GM23338 (cell line): ENCODE results near the gene ABCA1. TPM values are rescaled to one million over a fixed set of nuclear protein-coding genes. Genes with fewer than 3 reads are reported as not detected.

Experiments used
- ATAC-seq: fragments of 200-7000 bp; cut with Tn5 transposase; 3 replicates; pipeline ENCODE4 v1.9.1; 2020
- DNase-seq: peaks from one replicate; pipeline ENCODE4 v3.0.0-alpha.2; 2015; ENCODE audit warnings: low spot score
- H2AFZ ChIP-seq: fragments of 200-600 bp; sonication (generic); 2 replicates; pipeline ENCODE4 v1.8.0; 2016; ENCODE audit warnings: antibody characterized with exemption, mild to moderate bottlenecking, moderate library complexity
- H3F3A ChIP-seq: fragments of 200-600 bp; sonication (generic); replicated peaks from 2 replicates; pipeline ENCODE4 v1.8.0; 2017; ENCODE audit warnings: antibody characterized with exemption, mixed run types, low read depth
- H3K27ac ChIP-seq: fragments of 200-600 bp; sonication (generic); 2 replicates; pipeline ENCODE4 v1.6.1; 2016; ENCODE audit warnings: low read depth
- H3K27me3 ChIP-seq: fragments of 200-600 bp; sonication (generic); 2 replicates; pipeline ENCODE4 v1.8.0; 2016; ENCODE audit warnings: mild to moderate bottlenecking, mixed run types, moderate library complexity; ENCODE audit not compliant: insufficient read depth
- H3K36me3 ChIP-seq: fragments of 200-600 bp; sonication (generic); 2 replicates; pipeline ENCODE4 v1.8.0; 2016; ENCODE audit warnings: mild to moderate bottlenecking; ENCODE audit not compliant: insufficient read depth
- H3K4me1 ChIP-seq: fragments of 200-600 bp; sonication (generic); 2 replicates; pipeline ENCODE4 v1.8.0; 2016; ENCODE audit warnings: mild to moderate bottlenecking, moderate library complexity; ENCODE audit not compliant: insufficient read depth
- H3K4me2 ChIP-seq: fragments of 200-600 bp; sonication (generic); 2 replicates; pipeline ENCODE4 v1.7.1; 2017; ENCODE audit warnings: mixed run types
- H3K4me3 ChIP-seq: fragments of 200-600 bp; sonication (generic); 2 replicates; pipeline ENCODE4 v1.6.1; 2016; ENCODE audit warnings: mixed run types
- H3K79me2 ChIP-seq: fragments of 200-600 bp; sonication (generic); replicated peaks from 2 replicates; pipeline ENCODE4 v1.8.0; 2017; ENCODE audit warnings: mild to moderate bottlenecking; ENCODE audit not compliant: insufficient read depth
- H3K9me2 ChIP-seq: fragments of 200-600 bp; sonication (generic); 2 replicates; pipeline ENCODE4 v1.8.0; 2017; ENCODE audit not compliant: insufficient read depth
- H4K20me1 ChIP-seq: fragments of 200-600 bp; sonication (generic); replicated peaks from 2 replicates; pipeline ENCODE4 v1.8.0; 2017; ENCODE audit warnings: mild to moderate bottlenecking; ENCODE audit not compliant: insufficient read depth
- H3K27ac Mint-ChIP-seq: 2 replicates; pipeline ENCODE4 v1.8.0; 2020; ENCODE audit warnings: inconsistent platforms, mild to moderate bottlenecking, moderate library complexity, mixed read lengths
- H3K27me3 Mint-ChIP-seq: 3 replicates; pipeline ENCODE4 v1.8.0; 2022; ENCODE audit warnings: low read depth, mild to moderate bottlenecking, moderate library complexity, mixed read lengths, inconsistent platforms; ENCODE audit not compliant: insufficient read depth, poor library complexity
- H3K36me3 Mint-ChIP-seq: 3 replicates; pipeline ENCODE4 v1.8.0; 2021; ENCODE audit warnings: low read depth, mild to moderate bottlenecking, inconsistent platforms, moderate library complexity, mixed read lengths
- H3K4me1 Mint-ChIP-seq: 3 replicates; pipeline ENCODE4 v1.8.0; 2020; ENCODE audit warnings: mild to moderate bottlenecking, inconsistent platforms, mixed read lengths
- H3K4me3 Mint-ChIP-seq: 3 replicates; pipeline ENCODE4 v1.8.0; 2021; ENCODE audit warnings: moderate library complexity, mild to moderate bottlenecking, inconsistent platforms, mixed read lengths
- H3K9me3 Mint-ChIP-seq: 3 replicates; pipeline ENCODE4 v1.8.0; 2020; ENCODE audit warnings: moderate library complexity, mild to moderate bottlenecking, inconsistent platforms, mixed read lengths
- EZH2 ChIP-seq: fragments of 200-600 bp; sonication (generic); IDR thresholded peaks from one replicate; pipeline ENCODE4 v1.8.0; 2017; ENCODE audit warnings: antibody characterized with exemption, mild to moderate bottlenecking, low read depth; ENCODE audit not compliant: unreplicated experiment
- NANOG ChIP-seq: IDR thresholded peaks from 2 replicates; pipeline ENCODE4 v1.6.1; 2016; ENCODE audit warnings: antibody characterized with exemption, borderline replicate concordance
- POLR2AphosphoS5 ChIP-seq: IDR thresholded peaks from 2 replicates; pipeline ENCODE4 v1.6.1; 2016; ENCODE audit warnings: antibody characterized with exemption, low read depth
- STAT1 ChIP-seq: IDR thresholded peaks from one replicate; pipeline ENCODE4 v1.6.1; 2016; ENCODE audit warnings: antibody characterized with exemption; ENCODE audit not compliant: unreplicated experiment
- ZNF114 ChIP-seq: fragments of 250-450 bp; sonication (Bioruptor Pico); IDR thresholded peaks from 2 replicates; pipeline ENCODE4 v1.5.0; 2020; ENCODE audit warnings: mild to moderate bottlenecking, moderate library complexity
- ZNF331 ChIP-seq: fragments of 250-450 bp; sonication (Bioruptor Pico); IDR thresholded peaks from 2 replicates; pipeline ENCODE4 v1.5.0; 2020; ENCODE audit warnings: low read depth, mild to moderate bottlenecking, moderate library complexity
- polyA plus RNA-seq: library from polyadenylated mRNA; unstranded; fragments of >200 nt; fragmentation: Nextera tagmentation; extraction: Ambion mirVana; gene quantifications from 2 replicates; pipeline ENCODE4 v1.2.1, GENCODE V29; 2016
- total RNA-seq: library from RNA; depleted of rRNA; stranded (reverse); fragments of >200 nt; shearing (Covaris generic); gene quantifications from 2 replicates; pipeline ENCODE4 v1.2.3, GENCODE V29; 2014
- TF ChIP-seq, protein P1 (sequence below): IDR thresholded peaks from one replicate; pipeline ENCODE4 v1.6.1; 2018; ENCODE audit warnings: antibody characterized with exemption; ENCODE audit not compliant: unreplicated experiment
- TF ChIP-seq, protein P2 (sequence below): IDR thresholded peaks from 2 replicates; pipeline ENCODE4 v1.6.1; 2016; ENCODE audit warnings: antibody characterized with exemption
- TF ChIP-seq, protein P3 (sequence below), 2 experiments: fragments of 200-600 bp in 1 of 2; sonication (generic) in 1 of 2; conservative IDR thresholded peaks; 2 replicates each; pipeline versions ENCODE4 v1.5.1 to v1.6.1; 2016 to 2017; ENCODE audit warnings: antibody characterized with exemption in 2 of 2, low read depth in 2 of 2, mild to moderate bottlenecking in 2 of 2, moderate library complexity in 1 of 2
- TF ChIP-seq, protein P4 (sequence below): fragments of 250-450 bp; sonication (Bioruptor Pico); IDR thresholded peaks from 2 replicates; pipeline ENCODE4 v1.5.0; 2020; ENCODE audit warnings: mild to moderate bottlenecking, moderate library complexity

Gene ABCA1
- total and polyA plus RNA-seq, 2 experiments from 2014 or later: 1.4 to 2.8 TPM

DNA sequence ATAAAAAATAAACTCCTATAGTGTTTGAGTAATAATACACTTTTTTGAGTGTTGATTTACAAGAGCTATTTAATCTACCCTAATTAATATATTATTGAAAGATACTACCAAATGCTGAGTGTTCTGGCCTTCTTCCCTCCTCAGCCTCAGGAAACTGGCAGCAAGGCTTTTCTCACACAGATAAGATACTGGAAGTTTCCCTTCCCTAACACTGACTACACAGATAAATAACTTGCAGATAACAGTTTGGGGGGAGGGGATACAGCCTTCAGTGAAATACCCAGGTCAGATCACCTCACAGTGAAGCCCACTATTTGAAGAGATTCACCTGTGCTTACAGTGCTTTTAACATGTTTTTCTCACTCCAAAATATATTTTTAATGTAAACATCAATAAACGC, 182.1 kb downstream of the ABCA1 start (continued):
- TF ChIP-seq, protein P1, sequence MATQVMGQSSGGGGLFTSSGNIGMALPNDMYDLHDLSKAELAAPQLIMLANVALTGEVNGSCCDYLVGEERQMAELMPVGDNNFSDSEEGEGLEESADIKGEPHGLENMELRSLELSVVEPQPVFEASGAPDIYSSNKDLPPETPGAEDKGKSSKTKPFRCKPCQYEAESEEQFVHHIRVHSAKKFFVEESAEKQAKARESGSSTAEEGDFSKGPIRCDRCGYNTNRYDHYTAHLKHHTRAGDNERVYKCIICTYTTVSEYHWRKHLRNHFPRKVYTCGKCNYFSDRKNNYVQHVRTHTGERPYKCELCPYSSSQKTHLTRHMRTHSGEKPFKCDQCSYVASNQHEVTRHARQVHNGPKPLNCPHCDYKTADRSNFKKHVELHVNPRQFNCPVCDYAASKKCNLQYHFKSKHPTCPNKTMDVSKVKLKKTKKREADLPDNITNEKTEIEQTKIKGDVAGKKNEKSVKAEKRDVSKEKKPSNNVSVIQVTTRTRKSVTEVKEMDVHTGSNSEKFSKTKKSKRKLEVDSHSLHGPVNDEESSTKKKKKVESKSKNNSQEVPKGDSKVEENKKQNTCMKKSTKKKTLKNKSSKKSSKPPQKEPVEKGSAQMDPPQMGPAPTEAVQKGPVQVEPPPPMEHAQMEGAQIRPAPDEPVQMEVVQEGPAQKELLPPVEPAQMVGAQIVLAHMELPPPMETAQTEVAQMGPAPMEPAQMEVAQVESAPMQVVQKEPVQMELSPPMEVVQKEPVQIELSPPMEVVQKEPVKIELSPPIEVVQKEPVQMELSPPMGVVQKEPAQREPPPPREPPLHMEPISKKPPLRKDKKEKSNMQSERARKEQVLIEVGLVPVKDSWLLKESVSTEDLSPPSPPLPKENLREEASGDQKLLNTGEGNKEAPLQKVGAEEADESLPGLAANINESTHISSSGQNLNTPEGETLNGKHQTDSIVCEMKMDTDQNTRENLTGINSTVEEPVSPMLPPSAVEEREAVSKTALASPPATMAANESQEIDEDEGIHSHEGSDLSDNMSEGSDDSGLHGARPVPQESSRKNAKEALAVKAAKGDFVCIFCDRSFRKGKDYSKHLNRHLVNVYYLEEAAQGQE: no peak
- no peak for TF ChIP-seq EZH2
- no peak for TF ChIP-seq NANOG
- TF ChIP-seq, protein P2, sequence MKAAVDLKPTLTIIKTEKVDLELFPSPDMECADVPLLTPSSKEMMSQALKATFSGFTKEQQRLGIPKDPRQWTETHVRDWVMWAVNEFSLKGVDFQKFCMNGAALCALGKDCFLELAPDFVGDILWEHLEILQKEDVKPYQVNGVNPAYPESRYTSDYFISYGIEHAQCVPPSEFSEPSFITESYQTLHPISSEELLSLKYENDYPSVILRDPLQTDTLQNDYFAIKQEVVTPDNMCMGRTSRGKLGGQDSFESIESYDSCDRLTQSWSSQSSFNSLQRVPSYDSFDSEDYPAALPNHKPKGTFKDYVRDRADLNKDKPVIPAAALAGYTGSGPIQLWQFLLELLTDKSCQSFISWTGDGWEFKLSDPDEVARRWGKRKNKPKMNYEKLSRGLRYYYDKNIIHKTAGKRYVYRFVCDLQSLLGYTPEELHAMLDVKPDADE: no peak
- no peak for TF ChIP-seq STAT1
- TF ChIP-seq, protein P3, sequence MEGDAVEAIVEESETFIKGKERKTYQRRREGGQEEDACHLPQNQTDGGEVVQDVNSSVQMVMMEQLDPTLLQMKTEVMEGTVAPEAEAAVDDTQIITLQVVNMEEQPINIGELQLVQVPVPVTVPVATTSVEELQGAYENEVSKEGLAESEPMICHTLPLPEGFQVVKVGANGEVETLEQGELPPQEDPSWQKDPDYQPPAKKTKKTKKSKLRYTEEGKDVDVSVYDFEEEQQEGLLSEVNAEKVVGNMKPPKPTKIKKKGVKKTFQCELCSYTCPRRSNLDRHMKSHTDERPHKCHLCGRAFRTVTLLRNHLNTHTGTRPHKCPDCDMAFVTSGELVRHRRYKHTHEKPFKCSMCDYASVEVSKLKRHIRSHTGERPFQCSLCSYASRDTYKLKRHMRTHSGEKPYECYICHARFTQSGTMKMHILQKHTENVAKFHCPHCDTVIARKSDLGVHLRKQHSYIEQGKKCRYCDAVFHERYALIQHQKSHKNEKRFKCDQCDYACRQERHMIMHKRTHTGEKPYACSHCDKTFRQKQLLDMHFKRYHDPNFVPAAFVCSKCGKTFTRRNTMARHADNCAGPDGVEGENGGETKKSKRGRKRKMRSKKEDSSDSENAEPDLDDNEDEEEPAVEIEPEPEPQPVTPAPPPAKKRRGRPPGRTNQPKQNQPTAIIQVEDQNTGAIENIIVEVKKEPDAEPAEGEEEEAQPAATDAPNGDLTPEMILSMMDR (conservative IDR thresholded peaks at IDR 0.05; ENCODE audit: low read depth in 2 of 2): no peak
- TF ChIP-seq ZNF331: no peak

DNA sequence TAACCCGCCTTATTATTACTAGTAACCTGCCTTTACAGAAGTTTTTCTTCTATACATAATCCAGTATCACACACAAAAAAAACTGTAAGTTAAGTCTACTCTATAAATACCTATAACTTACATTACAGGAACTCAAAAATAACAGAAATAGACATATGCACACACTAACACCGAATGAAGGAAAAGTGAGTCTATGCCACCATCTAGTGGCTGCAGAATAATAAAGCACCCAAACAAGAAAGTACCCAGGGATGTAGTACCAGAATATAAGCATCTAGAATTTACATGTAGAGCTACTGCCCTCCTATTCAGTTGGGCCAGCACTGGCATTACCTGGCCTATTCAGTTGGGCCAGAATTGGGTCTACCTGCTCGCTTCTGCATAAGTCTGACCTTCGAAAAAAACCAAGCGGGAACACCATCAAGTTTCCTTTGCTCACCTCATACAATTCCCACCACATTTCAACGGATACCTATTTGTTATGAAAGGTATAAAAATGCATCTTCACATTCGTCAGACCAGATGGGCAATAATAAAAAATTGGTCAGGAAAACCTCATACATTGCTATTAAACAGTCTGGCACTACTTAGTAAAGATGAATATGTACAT, 184.5 kb downstream of the ABCA1 start:
- DNase-seq: peak; percentile 67
- Histone ChIP-seq H3K4me2 (no peak overlapping the region), H3K27ac (no peak overlapping the region), H4K20me1 (no peaks in the 10 kb centered on the region), H3K4me1 (peaks cover 3% of the 10 kb centered on the region; the same call in 1 of the 2 replicates), H3F3A (no peaks in the 10 kb centered on the region), H3K9me2 (no peaks in the 10 kb centered on the region), H3K36me3 (no peaks in the 10 kb centered on the region), H3K79me2 (no peaks in the 10 kb centered on the region), H3K27me3 (peaks cover 1% of the 10 kb centered on the region; the same call in 1 of the 2 replicates), H2AFZ (no peak overlapping the region), H3K4me3 (no peak overlapping the region)
- Mint-ChIP-seq H3K27me3 (peaks cover 4% of the 10 kb centered on the region), H3K4me1 (peaks cover 7% of the 10 kb centered on the region; the same call in 2 of the 3 replicates), H3K36me3 (no peaks in the 10 kb centered on the region), H3K9me3 (no peaks in the 10 kb centered on the region), H3K4me3 (no peak overlapping the region), H3K27ac (no peak overlapping the region)
- ATAC-seq: no peak; the same call in 2 of the 3 replicates
- TF ChIP-seq, protein P3 (conservative IDR thresholded peaks at IDR 0.05; ENCODE audit: low read depth in 2 of 2): peak; percentile 80 to 91
- TF ChIP-seq POLR2AphosphoS5 (no peak), ZNF114 (no peak)
- TF ChIP-seq, protein P4, sequence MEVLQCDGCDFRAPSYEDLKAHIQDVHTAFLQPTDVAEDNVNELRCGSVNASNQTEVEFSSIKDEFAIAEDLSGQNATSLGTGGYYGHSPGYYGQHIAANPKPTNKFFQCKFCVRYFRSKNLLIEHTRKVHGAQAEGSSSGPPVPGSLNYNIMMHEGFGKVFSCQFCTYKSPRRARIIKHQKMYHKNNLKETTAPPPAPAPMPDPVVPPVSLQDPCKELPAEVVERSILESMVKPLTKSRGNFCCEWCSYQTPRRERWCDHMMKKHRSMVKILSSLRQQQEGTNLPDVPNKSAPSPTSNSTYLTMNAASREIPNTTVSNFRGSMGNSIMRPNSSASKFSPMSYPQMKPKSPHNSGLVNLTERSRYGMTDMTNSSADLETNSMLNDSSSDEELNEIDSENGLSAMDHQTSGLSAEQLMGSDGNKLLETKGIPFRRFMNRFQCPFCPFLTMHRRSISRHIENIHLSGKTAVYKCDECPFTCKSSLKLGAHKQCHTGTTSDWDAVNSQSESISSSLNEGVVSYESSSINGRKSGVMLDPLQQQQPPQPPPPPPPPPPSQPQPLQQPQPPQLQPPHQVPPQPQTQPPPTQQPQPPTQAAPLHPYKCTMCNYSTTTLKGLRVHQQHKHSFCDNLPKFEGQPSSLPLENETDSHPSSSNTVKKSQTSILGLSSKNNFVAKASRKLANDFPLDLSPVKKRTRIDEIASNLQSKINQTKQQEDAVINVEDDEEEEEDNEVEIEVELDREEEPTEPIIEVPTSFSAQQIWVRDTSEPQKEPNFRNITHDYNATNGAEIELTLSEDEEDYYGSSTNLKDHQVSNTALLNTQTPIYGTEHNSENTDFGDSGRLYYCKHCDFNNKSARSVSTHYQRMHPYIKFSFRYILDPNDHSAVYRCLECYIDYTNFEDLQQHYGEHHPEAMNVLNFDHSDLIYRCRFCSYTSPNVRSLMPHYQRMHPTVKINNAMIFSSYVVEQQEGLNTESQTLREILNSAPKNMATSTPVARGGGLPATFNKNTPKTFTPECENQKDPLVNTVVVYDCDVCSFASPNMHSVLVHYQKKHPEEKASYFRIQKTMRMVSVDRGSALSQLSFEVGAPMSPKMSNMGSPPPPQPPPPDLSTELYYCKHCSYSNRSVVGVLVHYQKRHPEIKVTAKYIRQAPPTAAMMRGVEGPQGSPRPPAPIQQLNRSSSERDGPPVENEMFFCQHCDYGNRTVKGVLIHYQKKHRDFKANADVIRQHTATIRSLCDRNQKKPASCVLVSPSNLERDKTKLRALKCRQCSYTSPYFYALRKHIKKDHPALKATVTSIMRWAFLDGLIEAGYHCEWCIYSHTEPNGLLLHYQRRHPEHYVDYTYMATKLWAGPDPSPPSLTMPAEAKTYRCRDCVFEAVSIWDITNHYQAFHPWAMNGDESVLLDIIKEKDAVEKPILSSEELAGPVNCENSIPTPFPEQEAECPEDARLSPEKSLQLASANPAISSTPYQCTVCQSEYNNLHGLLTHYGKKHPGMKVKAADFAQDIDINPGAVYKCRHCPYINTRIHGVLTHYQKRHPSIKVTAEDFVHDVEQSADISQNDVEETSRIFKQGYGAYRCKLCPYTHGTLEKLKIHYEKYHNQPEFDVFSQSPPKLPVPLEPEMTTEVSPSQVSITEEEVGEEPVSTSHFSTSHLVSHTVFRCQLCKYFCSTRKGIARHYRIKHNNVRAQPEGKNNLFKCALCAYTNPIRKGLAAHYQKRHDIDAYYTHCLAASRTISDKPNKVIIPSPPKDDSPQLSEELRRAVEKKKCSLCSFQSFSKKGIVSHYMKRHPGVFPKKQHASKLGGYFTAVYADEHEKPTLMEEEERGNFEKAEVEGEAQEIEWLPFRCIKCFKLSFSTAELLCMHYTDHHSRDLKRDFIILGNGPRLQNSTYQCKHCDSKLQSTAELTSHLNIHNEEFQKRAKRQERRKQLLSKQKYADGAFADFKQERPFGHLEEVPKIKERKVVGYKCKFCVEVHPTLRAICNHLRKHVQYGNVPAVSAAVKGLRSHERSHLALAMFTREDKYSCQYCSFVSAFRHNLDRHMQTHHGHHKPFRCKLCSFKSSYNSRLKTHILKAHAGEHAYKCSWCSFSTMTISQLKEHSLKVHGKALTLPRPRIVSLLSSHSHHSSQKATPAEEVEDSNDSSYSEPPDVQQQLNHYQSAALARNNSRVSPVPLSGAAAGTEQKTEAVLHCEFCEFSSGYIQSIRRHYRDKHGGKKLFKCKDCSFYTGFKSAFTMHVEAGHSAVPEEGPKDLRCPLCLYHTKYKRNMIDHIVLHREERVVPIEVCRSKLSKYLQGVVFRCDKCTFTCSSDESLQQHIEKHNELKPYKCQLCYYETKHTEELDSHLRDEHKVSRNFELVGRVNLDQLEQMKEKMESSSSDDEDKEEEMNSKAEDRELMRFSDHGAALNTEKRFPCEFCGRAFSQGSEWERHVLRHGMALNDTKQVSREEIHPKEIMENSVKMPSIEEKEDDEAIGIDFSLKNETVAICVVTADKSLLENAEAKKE (CRISPR knock-in tag): no peak
